SK-N-SH (cell line): Measurements from ENCODE around the gene ST3GAL6.

ENCODE experiments used
- POLR2AphosphoS5 ChIP-seq: IDR thresholded peaks from 2 replicates; pipeline ENCODE4 v1.6.1; 2012; ENCODE audit warnings: low read depth, low read length
- RFX5 ChIP-seq: IDR thresholded peaks from 2 replicates; pipeline ENCODE4 v1.6.1; 2012; ENCODE audit warnings: mild to moderate bottlenecking, improper control_type of control experiment, low read length
- RXRA ChIP-seq: IDR thresholded peaks from 2 replicates; pipeline ENCODE4 v1.4.0; 2012; ENCODE audit warnings: low read depth, mild to moderate bottlenecking, borderline replicate concordance
- YY1 ChIP-seq: IDR thresholded peaks from 2 replicates; pipeline ENCODE4 v1.4.0; 2012; ENCODE audit warnings: low read depth, mild to moderate bottlenecking
- TF ChIP-seq, protein P1 (sequence below): fragments of 200-600 bp; sonication (generic); IDR thresholded peaks from 2 replicates; pipeline ENCODE4 v1.6.1; 2017; ENCODE audit warnings: antibody characterized with exemption, mild to moderate bottlenecking, moderate library complexity

DNA sequence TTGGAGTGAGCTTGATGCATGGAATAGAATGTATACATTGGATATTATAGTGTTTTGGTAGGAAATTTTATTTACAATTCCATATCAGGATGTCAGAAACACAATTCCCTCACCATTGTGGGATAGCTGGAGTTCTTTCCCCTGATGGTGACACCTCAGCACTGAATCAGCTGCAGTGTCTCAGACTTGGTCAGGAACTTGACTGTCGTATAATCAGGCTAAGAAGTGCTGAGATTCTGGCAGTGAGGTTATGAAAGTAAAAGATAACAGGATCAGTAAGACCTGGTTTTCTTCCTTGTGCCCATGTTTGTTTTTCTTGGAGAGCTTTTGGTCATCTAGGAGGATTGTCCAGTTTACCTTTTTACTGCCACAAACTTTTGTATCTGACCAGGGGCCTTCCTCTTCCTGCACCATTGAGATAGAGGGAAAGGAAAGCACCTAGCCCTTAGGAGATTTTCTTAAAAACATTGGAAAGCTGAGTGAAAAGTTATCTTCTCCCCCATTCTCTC, 27.3 kb upstream of the ST3GAL6 start:
- TF ChIP-seq, protein P1, sequence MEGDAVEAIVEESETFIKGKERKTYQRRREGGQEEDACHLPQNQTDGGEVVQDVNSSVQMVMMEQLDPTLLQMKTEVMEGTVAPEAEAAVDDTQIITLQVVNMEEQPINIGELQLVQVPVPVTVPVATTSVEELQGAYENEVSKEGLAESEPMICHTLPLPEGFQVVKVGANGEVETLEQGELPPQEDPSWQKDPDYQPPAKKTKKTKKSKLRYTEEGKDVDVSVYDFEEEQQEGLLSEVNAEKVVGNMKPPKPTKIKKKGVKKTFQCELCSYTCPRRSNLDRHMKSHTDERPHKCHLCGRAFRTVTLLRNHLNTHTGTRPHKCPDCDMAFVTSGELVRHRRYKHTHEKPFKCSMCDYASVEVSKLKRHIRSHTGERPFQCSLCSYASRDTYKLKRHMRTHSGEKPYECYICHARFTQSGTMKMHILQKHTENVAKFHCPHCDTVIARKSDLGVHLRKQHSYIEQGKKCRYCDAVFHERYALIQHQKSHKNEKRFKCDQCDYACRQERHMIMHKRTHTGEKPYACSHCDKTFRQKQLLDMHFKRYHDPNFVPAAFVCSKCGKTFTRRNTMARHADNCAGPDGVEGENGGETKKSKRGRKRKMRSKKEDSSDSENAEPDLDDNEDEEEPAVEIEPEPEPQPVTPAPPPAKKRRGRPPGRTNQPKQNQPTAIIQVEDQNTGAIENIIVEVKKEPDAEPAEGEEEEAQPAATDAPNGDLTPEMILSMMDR = no peak
- TF ChIP-seq YY1 (no peak), RFX5 (no peak), RXRA (no peak), POLR2AphosphoS5 (no peak)
